GM12878 (cell line): ENCODE results near the gene TMEM50B. TPM values are rescaled to one million over a fixed set of nuclear protein-coding genes. Genes with fewer than 3 reads are reported as not detected.

Experiments
- ATAC-seq: fragments of 200-7000 bp; cut with Tn5 transposase; 3 replicates; pipeline ENCODE4 v1.9.1; 2020; ENCODE audit warnings: mild to moderate bottlenecking, moderate library complexity
- BruUV-seq: library from RNA; stranded (reverse); fragments of 400-500 nt; replicated peaks from 2 replicates; lab custom pipeline; 2021; lab: Mats Ljungman, UMichigan
- CTCF ChIA-PET: fragments of 300-600 bp; sonication (Branson Sonifier 250); formaldehyde crosslinking; extraction: SDS; loops from one replicate; lab custom pipeline; 2021; ENCODE audit warnings: inconsistent platforms; lab: Yijun Ruan, JAX
- POLR2A ChIA-PET: fragments of 350-600 bp; formaldehyde crosslinking; extraction: SDS; loops from one replicate; lab custom pipeline; 2021; ENCODE audit warnings: inconsistent platforms; lab: Charles Lee
- RAD21 ChIA-PET: fragments of 300-600 bp; sonication (Branson Sonifier 250); formaldehyde crosslinking; loops from one replicate; lab custom pipeline; 2023; ENCODE audit warnings: antibody characterized with exemption; ENCODE audit not compliant: unreplicated experiment; lab: Charles Lee
- SMC1A ChIA-PET: fragments of 300-600 bp; sonication (Branson Sonifier 250); formaldehyde crosslinking; loops from one replicate; lab custom pipeline; 2023; ENCODE audit not compliant: unreplicated experiment, uncharacterized antibody; lab: Charles Lee
- DNase-seq: peaks from one replicate; pipeline ENCODE4 v3.0.0-alpha.2; 2011; ENCODE audit warnings: low read depth, low spot score
- FAIRE-seq: peaks from 3 replicates; lab custom pipeline; 2011; peaks lifted over from hg19 to GRCh38; lab: Jason Lieb, UNC
- H2AFZ ChIP-seq: 2 replicates; pipeline ENCODE4 v1.6.0; 2011; ENCODE audit warnings: low read depth, low read length, control low read depth; ENCODE audit not compliant: control insufficient read depth
- H3K27ac ChIP-seq: 2 replicates; pipeline ENCODE4 v1.5.1; 2011; ENCODE audit warnings: control low read depth; ENCODE audit not compliant: control insufficient read depth, insufficient read depth
- H3K27me3 ChIP-seq, 2 experiments: replicated peaks in 1 of 2; 2 replicates each; pipeline versions ENCODE4 v1.6.0 to v1.6.1; 2011; ENCODE audit warnings: low read length in 1 of 2; ENCODE audit not compliant: control insufficient read depth in 2 of 2, insufficient read depth in 2 of 2
- H3K36me3 ChIP-seq, 2 experiments: 2 replicates each; pipeline ENCODE4 v1.5.1; 2011; ENCODE audit warnings: low read length in 1 of 2; ENCODE audit not compliant: control insufficient read depth in 2 of 2, insufficient read depth in 2 of 2
- H3K4me1 ChIP-seq: 2 replicates; pipeline ENCODE4 v1.6.1; 2011; ENCODE audit warnings: mild to moderate bottlenecking, low read length, moderate library complexity, mixed read lengths; ENCODE audit not compliant: control insufficient read depth, insufficient read depth
- H3K4me2 ChIP-seq: 2 replicates; pipeline ENCODE4 v1.6.0; 2011; ENCODE audit warnings: control low read depth; ENCODE audit not compliant: control insufficient read depth, insufficient read depth
- H3K4me3 ChIP-seq: fragments of 200-600 bp; sonication (generic); 2 replicates; pipeline ENCODE4 v1.5.1; 2016
- H3K79me2 ChIP-seq: 2 replicates; pipeline ENCODE4 v1.6.0; 2011; ENCODE audit warnings: low read length; ENCODE audit not compliant: control insufficient read depth, insufficient read depth
- H3K9ac ChIP-seq: 2 replicates; pipeline ENCODE4 v1.8.0; 2011; ENCODE audit warnings: low read length, control low read depth, mixed read lengths; ENCODE audit not compliant: control insufficient read depth, insufficient read depth
- H3K9me3 ChIP-seq: replicated peaks from 3 replicates; pipeline ENCODE4 v1.5.1; 2011; ENCODE audit warnings: mild to moderate bottlenecking, low read length; ENCODE audit not compliant: control insufficient read depth, insufficient read depth
- H4K20me1 ChIP-seq: 2 replicates; pipeline ENCODE4 v1.6.0; 2011; ENCODE audit not compliant: control insufficient read depth, insufficient read depth
- CBX5 ChIP-seq: sonication (generic); IDR thresholded peaks from 2 replicates; pipeline ENCODE4 v1.6.1; 2016; ENCODE audit warnings: low read depth, moderate library complexity, mild to moderate bottlenecking, inconsistent platforms
- CHD4 ChIP-seq: fragments of 200-600 bp; sonication (generic); IDR thresholded peaks from 2 replicates; pipeline ENCODE4 v1.6.1; 2016; ENCODE audit warnings: mild to moderate bottlenecking
- FOXK2 ChIP-seq: fragments of 450-650 bp; IDR thresholded peaks from 2 replicates; pipeline ENCODE4 v1.6.1; 2017; ENCODE audit warnings: mild to moderate bottlenecking, moderate library complexity
- IRF4 ChIP-seq: IDR thresholded peaks from 2 replicates; pipeline ENCODE4 v1.6.1; 2011; ENCODE audit warnings: low read depth, low read length
- PAX8 ChIP-seq: fragments of 450-650 bp; IDR thresholded peaks from 2 replicates; pipeline ENCODE4 v1.6.1; 2017; ENCODE audit warnings: mild to moderate bottlenecking, moderate library complexity
- POLR2AphosphoS2 ChIP-seq: IDR thresholded peaks from 2 replicates; pipeline ENCODE4 v1.6.1; 2011; ENCODE audit warnings: low read depth, mild to moderate bottlenecking, low read length, improper control_type of control experiment, moderate library complexity
- RB1 ChIP-seq: fragments of 450-650 bp; formaldehyde crosslinking; IDR thresholded peaks from 2 replicates; pipeline ENCODE4 v1.6.1; 2017; ENCODE audit warnings: mild to moderate bottlenecking, borderline replicate concordance
- RELB ChIP-seq: fragments of 450-650 bp; IDR thresholded peaks from 2 replicates; pipeline ENCODE4 v1.6.1; 2017; ENCODE audit warnings: low read depth, mild to moderate bottlenecking, moderate library complexity
- STAT1 ChIP-seq: fragments of 450-650 bp; conservative IDR thresholded peaks from 2 replicates; pipeline ENCODE4 v1.6.1; 2014; ENCODE audit warnings: antibody characterized with exemption, mild to moderate bottlenecking
- ZBTB33 ChIP-seq: fragments of 450-650 bp; IDR thresholded peaks from 2 replicates; pipeline ENCODE4 v1.6.1; 2017; ENCODE audit warnings: mild to moderate bottlenecking
- ZZZ3 ChIP-seq: IDR thresholded peaks from 2 replicates; pipeline ENCODE4 v1.6.1; 2011; ENCODE audit warnings: low read depth; ENCODE audit not compliant: control insufficient read depth, insufficient read length
- WGBS: methylation state at CpG from one replicate; pipeline ENCODE4 v1.1.6; 2016; ENCODE audit warnings: low lambda C conversion rate; ENCODE audit not compliant: insufficient replicate concordance, insufficient coverage; ENCODE audit errors: missing lambda C conversion rate; 5-methylcytosine and 5-hydroxymethylcytosine counted together
- in situ Hi-C: fragments of 300-500 bp; cut with MboI; formaldehyde crosslinking; loops from 9 replicates; pipeline ENCODE4 v1.14.3; 2018; ENCODE audit warnings: mixed read lengths
- intact Hi-C: fragments of 100-400 bp; cut with micrococcal nuclease; formaldehyde crosslinking; loops from one replicate; pipeline ENCODE4 v1.14.2; 2022; ENCODE audit not compliant: unreplicated experiment
- polyA plus RNA-seq, 11 experiments: library from polyadenylated mRNA; depleted of rRNA in 4 of 11; unstranded in 6 of 11; stranded (reverse) in 5 of 11; fragments of >200 nt; fragmentation: Nextera tagmentation in 4 of 11; fragmentation: Illumina TruSeq in 1 of 11; extraction: Ambion mirVana in 4 of 11; extraction: Trizol in 1 of 11; gene quantifications; 1 replicate in 1 of 11; 2 replicates in 10 of 11; pipeline versions ENCODE4 v1.2.1 to v1.2.3, GENCODE V29; 2011 to 2016; ENCODE audit warnings: inconsistent platforms in 2 of 11, missing spikeins in 2 of 11, low read depth in 1 of 11
- total RNA-seq, 4 experiments: library from RNA; depleted of rRNA in 3 of 4; stranded (reverse); fragments of >200 nt in 3 of 4; fragmentation: Illumina TruSeq in 1 of 4; extraction: Trizol in 1 of 4; gene quantifications; 2 replicates each; pipeline versions ENCODE4 v1.2.1 to v1.2.3, GENCODE V29; 2013 to 2021
- TF ChIP-seq, protein P1 (sequence below): IDR thresholded peaks from 2 replicates; pipeline ENCODE4 v1.6.1; 2012; ENCODE audit warnings: low read depth, low read length, improper control_type of control experiment
- TF ChIP-seq, protein P2 (sequence below): IDR thresholded peaks from 2 replicates; pipeline ENCODE4 v1.6.1; 2012; ENCODE audit warnings: low read depth, low read length, improper control_type of control experiment

The TMEM50B gene
- total and polyA plus RNA-seq, 10 of the 15 experiments (the other 5 are each of a cell fraction or from before 2014, with no cell fraction given), result 12.1 to 42.1 (median 18.2) TPM

DNA sequence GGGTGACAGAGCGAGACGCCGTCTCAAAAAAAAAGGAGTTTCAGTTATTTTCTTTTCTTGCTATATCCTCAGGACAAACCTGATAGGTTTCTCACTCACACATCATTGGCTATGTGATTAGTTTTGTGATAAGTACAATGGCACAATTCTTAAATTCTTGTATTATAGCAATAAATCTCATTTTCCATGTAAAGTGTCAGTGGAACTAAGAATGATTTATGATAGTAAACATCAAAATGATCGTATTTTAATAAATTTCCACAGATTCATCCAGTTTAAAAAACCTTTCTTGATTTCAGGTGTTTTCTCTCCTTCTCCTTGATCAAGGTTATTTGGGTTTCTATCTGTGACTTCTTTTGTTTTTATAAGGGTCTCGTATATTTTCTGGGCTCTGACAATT, 8.2 kb upstream of the TMEM50B start:
- FAIRE-seq, result no peak
- H4K20me1 ChIP-seq, result no peaks in the 10 kb centered on the region
- no TSS peak for BruUV-seq
- in situ Hi-C loops (no loop called here), intact Hi-C loops (no loop called here)
- no peak overlapping the region for H3K27ac ChIP-seq
- H2AFZ ChIP-seq, result no peak overlapping the region
- no peak overlapping the region for H3K9ac ChIP-seq
- POLR2A ChIA-PET, result interaction anchor here (0.6 kb wide), 1 partner anchor 7 kb away, joined by 6 read pairs; no protein-coding TSS in a partner anchor
- RAD21 ChIA-PET, result no interaction called here
- no peaks in the 10 kb centered on the region for H3K27me3 ChIP-seq
- ATAC-seq, result no peak
- no peak for DNase-seq
- no peaks in the 10 kb centered on the region for H3K79me2 ChIP-seq
- CTCF ChIA-PET, result no interaction called here
- no peak overlapping the region for H3K4me3 ChIP-seq
- no peaks in the 10 kb centered on the region for H3K36me3 ChIP-seq
- SMC1A ChIA-PET, result no interaction called here
- H3K4me1 ChIP-seq, result no peaks in the 10 kb centered on the region
- no peak overlapping the region for H3K4me2 ChIP-seq
- TF ChIP-seq, protein P1, sequence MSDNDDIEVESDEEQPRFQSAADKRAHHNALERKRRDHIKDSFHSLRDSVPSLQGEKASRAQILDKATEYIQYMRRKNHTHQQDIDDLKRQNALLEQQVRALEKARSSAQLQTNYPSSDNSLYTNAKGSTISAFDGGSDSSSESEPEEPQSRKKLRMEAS, result no peak
- TF ChIP-seq IRF4 (no peak), CBX5 (no peak), POLR2AphosphoS2 (no peak), FOXK2 (no peak), RELB (no peak), ZZZ3 (no peak), ZBTB33 (no peak), RB1 (no peak), PAX8 (no peak), STAT1 (no peak), CHD4 (no peak)
- TF ChIP-seq, protein P2, sequence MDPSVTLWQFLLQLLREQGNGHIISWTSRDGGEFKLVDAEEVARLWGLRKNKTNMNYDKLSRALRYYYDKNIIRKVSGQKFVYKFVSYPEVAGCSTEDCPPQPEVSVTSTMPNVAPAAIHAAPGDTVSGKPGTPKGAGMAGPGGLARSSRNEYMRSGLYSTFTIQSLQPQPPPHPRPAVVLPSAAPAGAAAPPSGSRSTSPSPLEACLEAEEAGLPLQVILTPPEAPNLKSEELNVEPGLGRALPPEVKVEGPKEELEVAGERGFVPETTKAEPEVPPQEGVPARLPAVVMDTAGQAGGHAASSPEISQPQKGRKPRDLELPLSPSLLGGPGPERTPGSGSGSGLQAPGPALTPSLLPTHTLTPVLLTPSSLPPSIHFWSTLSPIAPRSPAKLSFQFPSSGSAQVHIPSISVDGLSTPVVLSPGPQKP, result no peak
- 67% methylated on average over 5 of the region's 5 CpGs for whole genome bisulfite sequencing
- no peaks in the 10 kb centered on the region for H3K9me3 ChIP-seq
